Activated T-cell treated with anti-CD3 and anti-CD28 coated beads for 48 hours (primary cell): ENCODE results near the gene TBC1D22A.

Source experiments
- DNase-seq: peaks from one replicate; pipeline ENCODE4 v3.0.0-alpha.2; 2020; ENCODE audit warnings: low read depth

Gene TBC1D22A

GRCh38 chr22:46958658-46959057 is 196.2 kb downstream of the TBC1D22A start:
- no peak for DNase-seq

GRCh38 chr22:46959369-46959768 is 196.9 kb downstream of the TBC1D22A start:
- DNase-seq: no peak

GRCh38 chr22:46961591-46962295 is 199.3 kb downstream of the TBC1D22A start:
- DNase-seq: no peak

- no peak for DNase-seq
Measured at GRCh38 chr22:46962406-46962805, 200.0 kb downstream of the TBC1D22A start.

GRCh38 chr22:46963672-46964545 is 201.5 kb downstream of the TBC1D22A start:
- DNase-seq: no peak

GRCh38 chr22:46964773-46965550 is 202.5 kb downstream of the TBC1D22A start:
- DNase-seq: no peak

- DNase-seq: no peak
Measured at GRCh38 chr22:46965555-46966494, 203.4 kb downstream of the TBC1D22A start.

GRCh38 chr22:46966495-46966845 is 204.0 kb downstream of the TBC1D22A start:
- DNase-seq: no peak

GRCh38 chr22:46966846-46967245 is 204.4 kb downstream of the TBC1D22A start:
- DNase-seq: no peak

GRCh38 chr22:46967445-46968358 is 205.3 kb downstream of the TBC1D22A start:
- no peak for DNase-seq

- DNase-seq: no peak
Measured at GRCh38 chr22:46968359-46968740, 205.9 kb downstream of the TBC1D22A start.

- no peak for DNase-seq
Measured at GRCh38 chr22:46968848-46969247, 206.4 kb downstream of the TBC1D22A start.

- peak; percentile 66 for DNase-seq
Measured at GRCh38 chr22:46969491-46969890, 207.0 kb downstream of the TBC1D22A start.

- no peak for DNase-seq
Measured at GRCh38 chr22:46969961-46970360, 207.5 kb downstream of the TBC1D22A start.

GRCh38 chr22:46970411-46971098 is 208.1 kb downstream of the TBC1D22A start:
- no peak for DNase-seq

- DNase-seq: no peak
Measured at GRCh38 chr22:46971099-46971763, 208.8 kb downstream of the TBC1D22A start.

- no peak for DNase-seq
Measured at GRCh38 chr22:46971764-46972125, 209.3 kb downstream of the TBC1D22A start.

GRCh38 chr22:46972256-46972655 is 209.8 kb downstream of the TBC1D22A start:
- DNase-seq: no peak
